GM12878 (cell line): ENCODE data around the gene RGP1. TPM values are rescaled to one million over a fixed set of nuclear protein-coding genes. Genes with fewer than 3 reads are reported as not detected.

Source experiments
- ATAC-seq: fragments of 200-7000 bp; cut with Tn5 transposase; 3 replicates; pipeline ENCODE4 v1.9.1; 2020; ENCODE audit warnings: mild to moderate bottlenecking, moderate library complexity
- BruUV-seq: library from RNA; stranded (reverse); fragments of 400-500 nt; replicated peaks from 2 replicates; lab custom pipeline; 2021; lab: Mats Ljungman, UMichigan
- CTCF ChIA-PET: fragments of 300-600 bp; sonication (Branson Sonifier 250); formaldehyde crosslinking; extraction: SDS; loops from one replicate; lab custom pipeline; 2021; ENCODE audit warnings: inconsistent platforms; lab: Yijun Ruan, JAX
- POLR2A ChIA-PET: fragments of 350-600 bp; formaldehyde crosslinking; extraction: SDS; loops from one replicate; lab custom pipeline; 2021; ENCODE audit warnings: inconsistent platforms; lab: Charles Lee
- RAD21 ChIA-PET: fragments of 300-600 bp; sonication (Branson Sonifier 250); formaldehyde crosslinking; loops from one replicate; lab custom pipeline; 2023; ENCODE audit warnings: antibody characterized with exemption; ENCODE audit not compliant: unreplicated experiment; lab: Charles Lee
- SMC1A ChIA-PET: fragments of 300-600 bp; sonication (Branson Sonifier 250); formaldehyde crosslinking; loops from one replicate; lab custom pipeline; 2023; ENCODE audit not compliant: unreplicated experiment, uncharacterized antibody; lab: Charles Lee
- DNase-seq: peaks from one replicate; pipeline ENCODE4 v3.0.0-alpha.2; 2011; ENCODE audit warnings: low read depth, low spot score
- FAIRE-seq: peaks from 3 replicates; lab custom pipeline; 2011; peaks lifted over from hg19 to GRCh38; lab: Jason Lieb, UNC
- H2AFZ ChIP-seq: 2 replicates; pipeline ENCODE4 v1.6.0; 2011; ENCODE audit warnings: low read depth, low read length, control low read depth; ENCODE audit not compliant: control insufficient read depth
- H3K27ac ChIP-seq: 2 replicates; pipeline ENCODE4 v1.5.1; 2011; ENCODE audit warnings: control low read depth; ENCODE audit not compliant: control insufficient read depth, insufficient read depth
- H3K27me3 ChIP-seq, 2 experiments: replicated peaks in 1 of 2; 2 replicates each; pipeline versions ENCODE4 v1.6.0 to v1.6.1; 2011; ENCODE audit warnings: low read length in 1 of 2; ENCODE audit not compliant: control insufficient read depth in 2 of 2, insufficient read depth in 2 of 2
- H3K36me3 ChIP-seq, 2 experiments: 2 replicates each; pipeline ENCODE4 v1.5.1; 2011; ENCODE audit warnings: low read length in 1 of 2; ENCODE audit not compliant: control insufficient read depth in 2 of 2, insufficient read depth in 2 of 2
- H3K4me1 ChIP-seq: 2 replicates; pipeline ENCODE4 v1.6.1; 2011; ENCODE audit warnings: mild to moderate bottlenecking, low read length, moderate library complexity, mixed read lengths; ENCODE audit not compliant: control insufficient read depth, insufficient read depth
- H3K4me2 ChIP-seq: 2 replicates; pipeline ENCODE4 v1.6.0; 2011; ENCODE audit warnings: control low read depth; ENCODE audit not compliant: control insufficient read depth, insufficient read depth
- H3K4me3 ChIP-seq: fragments of 200-600 bp; sonication (generic); 2 replicates; pipeline ENCODE4 v1.5.1; 2016
- H3K79me2 ChIP-seq: 2 replicates; pipeline ENCODE4 v1.6.0; 2011; ENCODE audit warnings: low read length; ENCODE audit not compliant: control insufficient read depth, insufficient read depth
- H3K9ac ChIP-seq: 2 replicates; pipeline ENCODE4 v1.8.0; 2011; ENCODE audit warnings: low read length, control low read depth, mixed read lengths; ENCODE audit not compliant: control insufficient read depth, insufficient read depth
- H3K9me3 ChIP-seq: replicated peaks from 3 replicates; pipeline ENCODE4 v1.5.1; 2011; ENCODE audit warnings: mild to moderate bottlenecking, low read length; ENCODE audit not compliant: control insufficient read depth, insufficient read depth
- H4K20me1 ChIP-seq: 2 replicates; pipeline ENCODE4 v1.6.0; 2011; ENCODE audit not compliant: control insufficient read depth, insufficient read depth
- CHD1 ChIP-seq: IDR thresholded peaks from 2 replicates; pipeline ENCODE4 v1.6.1; 2012; ENCODE audit warnings: low read depth, low read length, improper control_type of control experiment
- E2F4 ChIP-seq: IDR thresholded peaks from 2 replicates; pipeline ENCODE4 v1.6.1; 2012; ENCODE audit warnings: low read depth, low read length, improper control_type of control experiment
- SMAD1 ChIP-seq: fragments of 450-650 bp; IDR thresholded peaks from 2 replicates; pipeline ENCODE4 v1.6.1; 2018; ENCODE audit warnings: mild to moderate bottlenecking, low read depth; ENCODE audit not compliant: partially characterized antibody
- ZNF217 ChIP-seq: fragments of 450-650 bp; IDR thresholded peaks from 2 replicates; pipeline ENCODE4 v1.6.1; 2017; ENCODE audit warnings: antibody characterized with exemption, mild to moderate bottlenecking
- WGBS: methylation state at CpG from one replicate; pipeline ENCODE4 v1.1.6; 2016; ENCODE audit warnings: low lambda C conversion rate; ENCODE audit not compliant: insufficient replicate concordance, insufficient coverage; ENCODE audit errors: missing lambda C conversion rate; 5-methylcytosine and 5-hydroxymethylcytosine counted together
- in situ Hi-C: fragments of 300-500 bp; cut with MboI; formaldehyde crosslinking; loops from 9 replicates; pipeline ENCODE4 v1.14.3; 2018; ENCODE audit warnings: mixed read lengths
- intact Hi-C: fragments of 100-400 bp; cut with micrococcal nuclease; formaldehyde crosslinking; loops from one replicate; pipeline ENCODE4 v1.14.2; 2022; ENCODE audit not compliant: unreplicated experiment
- polyA plus RNA-seq, 11 experiments: library from polyadenylated mRNA; depleted of rRNA in 4 of 11; unstranded in 6 of 11; stranded (reverse) in 5 of 11; fragments of >200 nt; fragmentation: Nextera tagmentation in 4 of 11; fragmentation: Illumina TruSeq in 1 of 11; extraction: Ambion mirVana in 4 of 11; extraction: Trizol in 1 of 11; gene quantifications; 1 replicate in 1 of 11; 2 replicates in 10 of 11; pipeline versions ENCODE4 v1.2.1 to v1.2.3, GENCODE V29; 2011 to 2016; ENCODE audit warnings: inconsistent platforms in 2 of 11, missing spikeins in 2 of 11, low read depth in 1 of 11
- total RNA-seq, 4 experiments: library from RNA; depleted of rRNA in 3 of 4; stranded (reverse); fragments of >200 nt in 3 of 4; fragmentation: Illumina TruSeq in 1 of 4; extraction: Trizol in 1 of 4; gene quantifications; 2 replicates each; pipeline versions ENCODE4 v1.2.1 to v1.2.3, GENCODE V29; 2013 to 2021

RGP1 gene
- total and polyA plus RNA-seq, 10 of the 15 experiments (the other 5 are each of a cell fraction or from before 2014, with no cell fraction given): 0.44 to 14.9 (median 7.4) TPM

DNA sequence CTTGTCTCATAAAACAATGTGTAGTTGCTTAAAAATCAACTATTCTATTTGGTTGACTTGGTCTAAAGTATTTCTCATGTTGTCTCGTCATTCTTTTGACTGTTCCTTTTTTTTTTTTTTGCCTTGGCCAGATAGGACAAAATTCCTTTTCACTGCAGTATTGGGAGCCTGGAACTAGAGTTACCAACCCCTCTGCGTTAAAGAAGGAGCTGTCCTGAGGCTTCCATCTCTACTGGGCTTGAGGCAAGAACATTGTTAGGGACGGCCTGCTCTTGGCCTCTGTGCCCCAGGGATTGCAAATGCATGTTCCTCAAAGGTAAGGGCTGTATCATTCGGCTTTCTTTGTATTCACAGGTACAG lies 40.9 kb downstream of the RGP1 start:
- FAIRE-seq (no peak), ATAC-seq (no peak; the same call in 2 of the 3 replicates), DNase-seq (no peak)
- ChIA-PET SMC1A (interaction anchor here (0.8 to 3.1 kb wide), 14 partner anchors 12 to 143 kb away, joined by 3 to 26 read pairs (median 3); partner anchors contain the start of gene SPAG8), CTCF (interaction anchor here (0.6 to 5.1 kb wide), 45 partner anchors 9 to 851 kb away, joined by 3 to 101 read pairs (median 5); partner anchors contain the start of genes CCDC107, HINT2, RMRP and SPAG8), POLR2A (interaction anchor here (1.3 kb wide), 1 partner anchor 36 kb away, joined by 3 read pairs; no protein-coding TSS in a partner anchor), RAD21 (interaction anchor here (0.8 to 2.2 kb wide), 17 partner anchors 21 to 186 kb away, joined by 3 to 26 read pairs (median 5); partner anchors contain the start of genes CCDC107, RMRP and SPAG8)
- H3K4me3 ChIP-seq: no peak overlapping the region
- H4K20me1 ChIP-seq: no peaks in the 10 kb centered on the region; the same call in 1 of the 2 replicates
- H3K27ac ChIP-seq: no peak overlapping the region
- no peak overlapping the region for H2AFZ ChIP-seq
- intact Hi-C loops (loop anchor here (1.0 to 2.0 kb wide), 3 partner anchors 25 to 92 kb away; partner anchors contain the start of gene HINT2), in situ Hi-C loops (no loop called here)
- 25% methylated on average over 4 of the region's 4 CpGs for WGBS
- H3K36me3 ChIP-seq: peaks cover 2 to 6% of the 10 kb centered on the region in 2 experiments
- no peak overlapping the region for H3K4me2 ChIP-seq
- BruUV-seq: no TSS peak
- H3K4me1 ChIP-seq: no peaks in the 10 kb centered on the region
- no peaks in the 10 kb centered on the region for H3K79me2 ChIP-seq
- H3K27me3 ChIP-seq: no peaks in the 10 kb centered on the region
- TF ChIP-seq E2F4 (no peak), CHD1 (no peak), SMAD1 (no peak), ZNF217 (no peak)
- no peak overlapping the region for H3K9ac ChIP-seq
- no peaks in the 10 kb centered on the region for H3K9me3 ChIP-seq
